GOT3 (cell line): ENCODE results near the gene SMAD5.

Experiments used
- DNase-seq: peaks from one replicate; lab custom pipeline; 2025; ENCODE audit warnings: mixed read lengths; lab: John Stamatoyannopoulos, UW

Gene SMAD5

DNA sequence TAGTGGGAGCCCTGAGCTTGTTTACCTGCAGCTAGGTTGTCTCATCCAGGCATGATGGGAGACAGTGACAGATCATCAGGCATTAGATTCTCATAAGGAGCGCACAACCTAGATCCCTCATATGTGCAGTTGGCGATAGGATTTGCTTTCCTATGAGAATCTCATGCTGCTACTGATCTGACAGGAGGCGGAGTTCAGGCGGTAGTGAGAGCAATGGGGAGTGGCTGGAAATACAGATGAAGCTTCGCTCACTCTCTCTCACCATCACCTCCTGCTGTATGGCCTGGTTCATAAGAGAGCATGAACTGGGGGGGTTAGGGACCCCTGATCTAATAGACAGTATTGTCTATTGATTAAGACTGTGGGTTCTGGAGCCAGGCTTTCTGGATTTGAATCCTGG, 24.9 kb downstream of the SMAD5 start:
- DNase-seq, result no peak

- DNase-seq, result no peak
Observed at GRCh38 chr5:136159457-136159856, 26.8 kb downstream of the SMAD5 start.

GRCh38 chr5:136162008-136162407, 29.4 kb downstream of the SMAD5 start:
- DNase-seq, result no peak

- no peak for DNase-seq
Observed at GRCh38 chr5:136164226-136164625, 31.6 kb downstream of the SMAD5 start.

DNA sequence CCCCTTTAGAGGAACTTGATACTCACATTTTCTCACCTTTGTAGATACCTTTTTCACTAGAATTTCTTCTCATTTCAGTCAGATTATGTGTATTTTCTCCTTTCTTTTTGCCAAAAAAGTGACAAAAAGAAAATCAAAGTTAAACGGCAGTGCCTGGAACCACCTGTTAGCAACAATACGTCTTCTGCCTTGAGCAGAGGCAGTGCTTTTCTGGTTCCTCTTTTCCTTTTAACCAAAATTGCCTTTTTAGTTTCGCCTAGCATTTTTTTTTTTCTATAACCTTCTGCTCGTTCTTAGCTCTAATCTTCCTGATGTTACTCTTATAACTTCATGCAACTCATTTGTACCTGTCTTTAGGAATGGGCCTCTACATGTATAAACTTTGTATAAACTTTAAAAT, 34.3 kb downstream of the SMAD5 start:
- DNase-seq, result no peak

DNA sequence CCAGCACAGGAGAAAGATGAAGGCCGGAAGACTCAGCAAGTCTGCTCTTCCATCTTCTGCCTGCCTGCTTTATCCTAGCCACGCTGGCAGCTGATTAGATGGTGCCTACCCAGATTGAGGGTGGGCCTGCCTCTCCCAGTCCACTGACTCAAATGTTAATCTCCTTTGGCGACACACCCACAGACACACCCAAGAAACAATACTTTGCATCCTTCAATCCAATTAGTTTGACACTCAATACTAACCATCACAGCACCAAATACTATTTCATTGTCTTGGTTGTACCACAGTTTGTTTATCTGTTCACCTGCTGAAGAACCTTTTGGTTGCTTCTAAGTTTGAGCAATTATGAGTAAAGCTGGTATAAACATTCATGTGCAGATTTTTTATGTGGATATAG, 36.6 kb downstream of the SMAD5 start:
- no peak for DNase-seq

DNA sequence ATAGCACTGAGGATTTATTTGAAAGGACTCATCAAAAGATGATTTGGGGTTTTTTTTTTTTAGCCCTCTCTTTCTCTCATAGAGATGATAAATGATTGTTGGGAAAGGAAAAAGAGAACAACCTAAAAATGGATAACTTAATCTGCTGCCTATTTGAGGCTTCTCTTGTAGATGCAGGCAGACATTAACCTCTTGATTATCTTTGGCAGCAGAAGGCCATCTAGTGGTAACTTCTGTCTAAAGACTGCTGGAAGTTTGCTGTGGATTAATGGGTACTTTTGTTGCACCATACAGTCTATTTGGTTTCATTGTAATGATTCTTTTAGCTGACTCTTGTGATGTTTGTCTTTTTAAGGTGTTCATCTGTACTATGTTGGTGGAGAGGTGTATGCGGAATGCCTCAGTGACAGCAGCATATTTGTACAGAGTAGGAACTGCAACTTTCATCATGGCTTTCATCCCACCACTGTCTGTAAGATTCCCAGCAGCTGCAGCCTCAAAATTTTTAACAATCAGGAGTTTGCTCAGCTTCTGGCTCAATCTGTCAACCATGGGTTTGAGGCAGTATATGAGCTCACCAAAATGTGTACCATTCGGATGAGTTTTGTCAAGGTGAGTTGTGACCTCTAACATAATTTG, 41.5 kb downstream of the SMAD5 start:
- no peak for DNase-seq

GRCh38 chr5:136182618-136183017, 50.0 kb downstream of the SMAD5 start:
- DNase-seq, result no peak

DNA sequence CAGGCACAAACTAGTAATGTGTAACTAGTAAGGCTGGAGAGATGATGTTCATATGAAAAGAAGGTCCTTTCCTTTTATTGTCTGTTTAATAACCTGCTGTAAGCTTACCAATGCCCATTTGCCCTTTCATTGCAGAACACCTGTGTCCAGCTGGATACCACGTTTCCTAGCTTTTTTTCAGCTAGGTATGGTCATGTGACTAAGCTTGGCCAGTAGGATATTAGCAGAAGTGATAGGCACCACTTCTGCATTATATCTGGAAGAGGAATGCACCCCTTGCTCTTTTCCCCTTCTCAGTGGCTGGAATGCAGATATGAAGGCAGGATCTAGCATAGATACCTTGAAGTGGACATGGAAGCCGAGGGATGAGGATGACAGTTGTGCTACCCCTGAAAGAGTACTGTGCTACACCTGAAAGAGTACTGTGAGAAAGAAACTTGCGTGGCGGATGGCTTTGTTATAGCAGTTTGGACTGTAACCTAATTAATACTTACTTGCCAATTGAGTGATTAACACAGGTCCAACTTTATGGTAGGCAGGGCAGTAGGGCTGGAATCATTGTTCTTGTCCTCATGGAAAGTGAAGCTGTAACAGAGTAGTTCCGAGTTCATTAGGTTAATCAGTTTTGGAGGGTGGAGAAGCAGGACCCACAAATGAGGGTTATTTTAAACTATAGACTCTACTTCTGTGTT, 53.5 kb downstream of the SMAD5 start:
- no peak for DNase-seq

GRCh38 chr5:136186796-136187195, 54.2 kb downstream of the SMAD5 start:
- no peak for DNase-seq

- no peak for DNase-seq
Observed at GRCh38 chr5:136188859-136189258, 56.2 kb downstream of the SMAD5 start.

- DNase-seq, result no peak
Observed at GRCh38 chr5:136190091-136190720, 57.6 kb downstream of the SMAD5 start.

GRCh38 chr5:136190904-136191303, 58.3 kb downstream of the SMAD5 start:
- DNase-seq, result no peak

- DNase-seq, result no peak
Observed at GRCh38 chr5:136191304-136192014, 58.8 kb downstream of the SMAD5 start.

GRCh38 chr5:136192015-136192525, 59.4 kb downstream of the SMAD5 start:
- no peak for DNase-seq

- no peak for DNase-seq
Observed at GRCh38 chr5:136192526-136193321, 60.1 kb downstream of the SMAD5 start, which contains the start of gene SMIM32. TSS of gene SMIM32 (minus strand) at chr5:136193162. CDS start at chr5:136192524, 638 bp downstream.

DNA sequence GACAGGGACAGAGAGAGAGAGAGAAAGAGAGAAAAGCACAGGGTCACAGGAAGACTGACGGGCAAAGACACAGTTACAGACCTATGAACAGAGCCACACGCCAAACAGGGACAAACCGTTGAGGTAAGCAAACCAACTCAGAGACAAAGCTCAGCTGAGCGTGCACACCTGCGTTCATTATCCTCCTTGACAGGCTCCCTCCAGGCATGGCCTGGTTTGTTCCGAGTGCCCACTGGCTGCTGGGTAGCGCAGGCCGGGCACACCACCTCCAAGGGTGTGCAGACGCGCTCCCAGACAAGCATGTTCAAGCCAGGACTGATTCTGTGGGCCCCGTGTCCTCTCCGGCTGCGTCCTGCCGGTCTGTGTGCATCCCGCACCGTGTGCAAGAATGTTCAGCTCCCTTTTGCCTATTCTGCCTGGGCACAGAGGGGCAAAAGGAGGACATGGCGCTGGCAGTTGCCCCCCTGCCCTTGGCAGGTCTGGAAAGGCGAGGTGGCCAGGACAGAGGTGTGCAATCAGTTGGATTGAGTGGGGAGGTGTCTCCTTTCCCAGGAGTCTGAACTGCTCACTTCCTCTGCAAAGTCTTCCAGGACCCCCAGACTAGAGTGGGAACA, 60.8 kb downstream of the SMAD5 start:
- no peak for DNase-seq

DNA sequence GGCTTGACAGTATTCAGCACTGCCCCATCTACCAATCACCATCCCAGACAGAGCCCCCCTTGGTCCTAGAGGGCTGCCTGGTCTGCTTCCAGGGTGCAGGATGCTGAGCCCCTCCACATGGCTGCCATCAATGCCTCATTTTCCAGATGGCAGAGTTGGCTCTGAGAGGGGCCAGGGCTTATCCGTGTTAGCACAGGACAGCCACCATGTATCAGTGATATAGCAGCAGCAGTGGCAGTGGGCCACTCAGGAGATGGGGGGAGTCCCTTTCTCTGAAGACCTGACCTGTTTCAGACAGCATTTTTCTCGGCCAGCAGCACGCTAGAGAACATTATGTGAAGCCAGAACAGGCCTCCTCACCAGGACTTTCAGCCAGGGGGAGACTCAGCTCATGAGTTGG, 61.9 kb downstream of the SMAD5 start:
- DNase-seq, result no peak

DNA sequence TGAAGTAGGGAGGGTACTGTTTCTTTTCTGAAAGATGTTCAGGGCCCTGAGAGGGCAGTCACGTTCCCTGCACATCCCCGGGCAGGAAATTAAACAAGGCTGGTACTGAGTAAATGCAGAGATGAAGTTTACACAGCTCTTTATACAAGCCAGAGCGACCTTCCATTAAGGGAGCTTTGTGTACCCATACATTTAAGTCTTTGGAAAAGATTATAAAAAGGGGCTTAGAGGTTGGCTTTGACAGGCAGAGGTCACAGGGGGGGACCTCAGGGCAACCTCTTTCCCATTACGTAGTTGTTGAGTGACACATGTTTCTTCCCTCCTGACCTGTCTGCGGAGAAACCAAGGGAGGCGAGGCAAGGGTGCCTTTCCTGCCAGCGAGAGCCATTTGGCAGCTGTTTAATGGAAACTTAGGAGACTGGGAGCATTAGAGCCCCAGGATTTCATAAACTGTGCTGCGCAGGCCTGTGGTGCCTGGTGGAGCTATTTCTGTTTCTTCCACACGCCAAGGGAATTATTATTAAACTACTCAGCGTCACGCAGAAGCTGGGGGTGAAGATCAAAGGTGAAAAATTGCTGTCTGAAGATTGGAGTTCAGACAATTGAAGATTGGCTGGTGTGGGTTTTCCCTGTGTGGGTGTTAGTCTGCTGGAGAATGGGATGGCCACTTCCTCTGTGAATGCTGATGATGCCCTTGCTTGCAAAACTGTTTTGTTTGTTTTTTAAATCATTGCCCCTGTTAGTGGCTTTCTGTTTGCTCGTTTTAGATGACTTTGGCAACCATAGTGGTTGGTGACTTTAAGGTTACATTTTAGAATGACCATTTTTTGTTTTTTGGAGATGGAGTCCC, 63.6 kb downstream of the SMAD5 start:
- DNase-seq, result no peak

DNA sequence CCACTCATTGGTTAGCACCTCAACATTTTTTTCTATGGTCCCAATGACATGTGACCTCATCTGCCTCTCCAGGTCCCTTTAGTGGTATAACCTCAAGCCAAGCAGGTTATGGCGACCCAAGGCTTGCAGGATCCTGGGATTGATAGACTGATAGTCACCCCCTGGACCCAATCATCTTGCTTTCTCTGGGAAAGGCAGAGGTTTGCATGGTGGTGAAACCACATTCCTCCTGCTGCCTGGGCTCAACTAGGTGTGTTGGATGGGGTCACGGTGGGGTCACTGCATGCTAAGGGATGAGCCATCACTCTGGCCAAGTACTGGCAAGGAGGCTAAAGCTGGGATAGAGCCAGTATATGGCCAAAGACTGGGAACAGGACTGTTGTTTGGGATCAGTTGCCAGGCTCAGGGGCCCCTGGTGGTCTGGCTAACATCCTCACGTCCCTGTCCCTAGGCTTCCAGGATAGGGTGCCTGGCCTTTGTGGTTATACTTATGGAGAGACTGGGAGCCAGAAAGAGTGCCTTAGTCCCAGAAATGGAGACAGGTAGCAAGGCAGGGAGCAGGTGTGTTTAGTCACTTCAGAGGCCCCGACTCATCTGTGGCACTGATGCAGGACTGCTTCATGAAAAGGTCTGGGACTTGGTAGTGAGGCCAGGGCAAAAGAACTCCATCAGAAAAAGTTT, 65.0 kb downstream of the SMAD5 start:
- DNase-seq, result no peak
